ENCODE measurements around the gene SPDYE17.
"Not testable (repeated sequence)": the region's sequence is repeated elsewhere in the genome, so short reads cannot be mapped to it uniquely, and the experiment has no call there.

Gene SPDYE17

GRCh38 chr7:76972391-76972790, 59.8 kb downstream of the SPDYE17 start:
- H3K27me3 Mint-ChIP-seq (ENCODE audit: low read depth, poor library complexity); H3K4me1 Mint-ChIP-seq; H3K9me3 Mint-ChIP-seq; DNase-seq; H3K27ac Mint-ChIP-seq; H3K36me3 Mint-ChIP-seq (ENCODE audit: low read depth); H3K4me3 Mint-ChIP-seq: not testable (repeated sequence)

Data from nephron progenitor cell (in vitro differentiated cells).